CD14-positive monocyte (primary cell): ENCODE results near the gene EXOC2. TPM values are rescaled to one million over a fixed set of nuclear protein-coding genes. Genes with fewer than 3 reads are reported as not detected.

ENCODE experiments used
- DNase-seq, 3 donors: peaks; one replicate each; pipeline ENCODE4 v3.0.0-alpha.2; 2011 to 2022
- H2AFZ ChIP-seq: 2 replicates; pipeline ENCODE4 v1.6.0; 2012; ENCODE audit warnings: mild to moderate bottlenecking, low read depth, low read length, inconsistent platforms; ENCODE audit not compliant: insufficient read depth, poor library complexity, severe bottlenecking
- H3K27ac ChIP-seq, 2 donors: 1 replicate in 1 of 2; 2 replicates in 1 of 2; pipeline ENCODE4 v1.5.1; 2012 to 2013; ENCODE audit warnings: low read length in 2 of 2, control low read depth in 1 of 2, inconsistent platforms in 1 of 2, low read depth in 1 of 2, mild to moderate bottlenecking in 1 of 2
- H3K27me3 ChIP-seq, 2 donors: one replicate each; pipeline versions ENCODE4 v1.6.0 to v1.6.1; 2011 to 2013; ENCODE audit warnings: low read length in 2 of 2; ENCODE audit not compliant: control insufficient read depth in 2 of 2, insufficient read depth in 2 of 2
- H3K36me3 ChIP-seq, 2 donors: replicated peaks in 1 of 2; 1 replicate in 1 of 2; 2 replicates in 1 of 2; pipeline versions ENCODE4 v1.5.1 to v1.6.1; 2012 to 2013; ENCODE audit warnings: low read length in 2 of 2, control low read depth in 1 of 2, inconsistent platforms in 1 of 2, mild to moderate bottlenecking in 1 of 2; ENCODE audit not compliant: insufficient read depth in 2 of 2, control insufficient read depth in 1 of 2
- H3K4me1 ChIP-seq, 2 donors: 1 replicate in 1 of 2; 2 replicates in 1 of 2; pipeline versions ENCODE4 v1.5.1 to v1.6.1; 2012 to 2013; ENCODE audit warnings: low read length in 2 of 2, control low read depth in 1 of 2, inconsistent platforms in 1 of 2, mild to moderate bottlenecking in 1 of 2, moderate library complexity in 1 of 2; ENCODE audit not compliant: insufficient read depth in 2 of 2, control insufficient read depth in 1 of 2
- H3K4me2 ChIP-seq: replicated peaks from 2 replicates; pipeline ENCODE3; 2012; ENCODE audit warnings: low read length, moderate library complexity, mild to moderate bottlenecking; ENCODE audit not compliant: poor library complexity, severe bottlenecking; ENCODE audit errors: extremely low read depth
- H3K4me3 ChIP-seq, 3 experiments: fragments of 200-600 bp in 1 of 3; sonication (generic) in 1 of 3; replicated peaks in 1 of 3; 1 replicate in 2 of 3; 2 replicates in 1 of 3; pipeline ENCODE4 v1.5.1; 2011 to 2013; ENCODE audit warnings: low read length in 3 of 3, mild to moderate bottlenecking in 3 of 3, control low read depth in 2 of 3, low read depth in 2 of 3, inconsistent platforms in 1 of 3, moderate library complexity in 1 of 3
- H3K79me2 ChIP-seq: 2 replicates; pipeline ENCODE4 v1.6.0; 2012; ENCODE audit warnings: mild to moderate bottlenecking, control low read depth, inconsistent platforms, low read length, moderate library complexity; ENCODE audit not compliant: insufficient read depth
- H3K9ac ChIP-seq: 2 replicates; pipeline ENCODE4 v1.6.0; 2017; ENCODE audit warnings: low read length, mild to moderate bottlenecking; ENCODE audit not compliant: insufficient read depth, poor library complexity, severe bottlenecking
- H3K9me3 ChIP-seq, 2 donors: replicated peaks in 1 of 2; 1 replicate in 1 of 2; 2 replicates in 1 of 2; pipeline versions ENCODE4 v1.5.1 to v1.6.1; 2012 to 2013; ENCODE audit warnings: low read length in 2 of 2, control low read depth in 1 of 2; ENCODE audit not compliant: control insufficient read depth in 1 of 2, insufficient read depth in 1 of 2
- H4K20me1 ChIP-seq: 2 replicates; pipeline ENCODE4 v1.6.0; 2012; ENCODE audit warnings: mild to moderate bottlenecking, low read length, control low read depth, moderate library complexity; ENCODE audit not compliant: insufficient read depth
- H3K27ac Mint-ChIP-seq, 7 donors: one replicate each; pipeline ENCODE4 v1.8.0; 2020; ENCODE audit warnings: mild to moderate bottlenecking in 7 of 7, mixed read lengths in 7 of 7, moderate library complexity in 6 of 7, inconsistent platforms in 2 of 7
- H3K27me3 Mint-ChIP-seq, 3 donors: one replicate each; pipeline ENCODE4 v1.8.0; 2021 to 2022; ENCODE audit warnings: low read depth in 3 of 3, mild to moderate bottlenecking in 3 of 3, mixed read lengths in 3 of 3, moderate library complexity in 3 of 3, inconsistent platforms in 1 of 3
- H3K36me3 Mint-ChIP-seq, 2 donors: one replicate each; pipeline ENCODE4 v1.8.0; 2020; ENCODE audit warnings: mixed read lengths in 2 of 2, inconsistent platforms in 1 of 2, mild to moderate bottlenecking in 1 of 2
- H3K4me1 Mint-ChIP-seq: one replicate; pipeline ENCODE4 v1.8.0; 2020; ENCODE audit warnings: mild to moderate bottlenecking, mixed read lengths
- H3K4me3 Mint-ChIP-seq, 2 donors: one replicate each; pipeline ENCODE4 v1.8.0; 2020; ENCODE audit warnings: mild to moderate bottlenecking in 2 of 2, mixed read lengths in 2 of 2, moderate library complexity in 1 of 2
- H3K9me3 Mint-ChIP-seq, 7 donors: one replicate each; pipeline ENCODE4 v1.8.0; 2020 to 2022; ENCODE audit warnings: mixed read lengths in 7 of 7, mild to moderate bottlenecking in 6 of 7, moderate library complexity in 6 of 7, inconsistent platforms in 2 of 7
- CTCF ChIP-seq: fragments of 200-600 bp; IDR thresholded peaks from one replicate; pipeline ENCODE4 v1.8.0; 2022; ENCODE audit warnings: antibody characterized with exemption, mild to moderate bottlenecking
- WGBS: methylation state at CpG from one replicate; pipeline ENCODE4 v1.1.5; 2013; ENCODE audit warnings: missing lambda C conversion rate; ENCODE audit not compliant: insufficient coverage; 5-methylcytosine and 5-hydroxymethylcytosine counted together
- intact Hi-C, 2 donors: fragments of 100-400 bp; cut with micrococcal nuclease; formaldehyde crosslinking; loops; one replicate each; pipeline versions ENCODE4 v1.15.0 to v1.15.1; 2023
- polyA plus RNA-seq, 3 donors: library from polyadenylated mRNA; depleted of rRNA in 1 of 3; unstranded in 2 of 3; stranded (reverse) in 1 of 3; fragments of 300-500 nt in 2 of 3; fragments of >200 nt in 1 of 3; fragmentation: Illumina TruSeq in 2 of 3; gene quantifications; 1 replicate in 2 of 3; 2 replicates in 1 of 3; pipeline ENCODE4 v1.2.3, GENCODE V29; 2012 to 2021

Gene EXOC2
- polyA plus RNA-seq, 3 donors = 7.5 to 15.5 (median 12.0) TPM

- peaks cover 17% of the 10 kb centered on the region for H3K4me1 Mint-ChIP-seq
- intact Hi-C loops = no loop called here
- Histone ChIP-seq H3K36me3 (no peaks in the 10 kb centered on the region), H3K4me3 (no peak overlapping the region), H2AFZ (no peak overlapping the region), H3K4me2 (no peak overlapping the region), H3K9ac (no peak overlapping the region), H3K79me2 (no peaks in the 10 kb centered on the region), H3K9me3 (no peaks in the 10 kb centered on the region), H3K4me1 (peaks cover 13 to 16% of the 10 kb centered on the region in 2 donors), H3K27ac (no peak overlapping the region), H3K27me3 (peaks cover 4 to 14% of the 10 kb centered on the region in 2 donors), H4K20me1 (no peaks in the 10 kb centered on the region)
- H3K4me3 Mint-ChIP-seq = no peak overlapping the region
- no peak overlapping the region for H3K27ac Mint-ChIP-seq
- 100% methylated on average over 3 of the region's 10 CpGs for WGBS
- no peak for TF ChIP-seq CTCF
- H3K27me3 Mint-ChIP-seq = peaks cover 7 to 16% (median 7%) of the 10 kb centered on the region in 3 donors
- no peaks in the 10 kb centered on the region for H3K9me3 Mint-ChIP-seq
- H3K36me3 Mint-ChIP-seq = no peaks in the 10 kb centered on the region
- DNase-seq = no peak
These were observed 14.8 kb upstream of the EXOC2 start for GRCh38 chr6:707576-708236.

GRCh38 chr6:706819-707381 lies 14.0 kb upstream of the EXOC2 start:
- Histone ChIP-seq H4K20me1 (no peaks in the 10 kb centered on the region), H3K79me2 (no peaks in the 10 kb centered on the region), H2AFZ (no peak overlapping the region), H3K9me3 (no peaks in the 10 kb centered on the region), H3K27ac (no peak overlapping the region), H3K9ac (no peak overlapping the region), H3K4me2 (no peak overlapping the region), H3K4me1 (peaks cover 12 to 15% of the 10 kb centered on the region in 2 donors), H3K4me3 (no peak overlapping the region), H3K36me3 (no peaks in the 10 kb centered on the region), H3K27me3 (peaks cover 4 to 14% of the 10 kb centered on the region in 2 donors)
- intact Hi-C loops = no loop called here
- Mint-ChIP-seq H3K4me1 (peaks cover 17% of the 10 kb centered on the region), H3K36me3 (no peaks in the 10 kb centered on the region), H3K9me3 (no peaks in the 10 kb centered on the region), H3K27ac (no peak overlapping the region), H3K4me3 (no peak overlapping the region), H3K27me3 (peaks cover 7 to 18% (median 11%) of the 10 kb centered on the region in 3 donors)
- no peak for TF ChIP-seq CTCF
- DNase-seq = no peak
- WGBS = 93% methylated on average over 5 of the region's 8 CpGs
